CD4-positive, alpha-beta T cell treated with Interleukin-21 for 1 hour (primary cell): Measurements from ENCODE around the gene MKKS.
"Not testable (repeated sequence)": the region's sequence is repeated elsewhere in the genome, so short reads cannot be mapped to it uniquely, and the experiment has no call there.

Experiments used
- DNase-seq: peaks from one replicate; pipeline ENCODE4 v3.0.0-alpha.2; 2020

Gene MKKS

DNA sequence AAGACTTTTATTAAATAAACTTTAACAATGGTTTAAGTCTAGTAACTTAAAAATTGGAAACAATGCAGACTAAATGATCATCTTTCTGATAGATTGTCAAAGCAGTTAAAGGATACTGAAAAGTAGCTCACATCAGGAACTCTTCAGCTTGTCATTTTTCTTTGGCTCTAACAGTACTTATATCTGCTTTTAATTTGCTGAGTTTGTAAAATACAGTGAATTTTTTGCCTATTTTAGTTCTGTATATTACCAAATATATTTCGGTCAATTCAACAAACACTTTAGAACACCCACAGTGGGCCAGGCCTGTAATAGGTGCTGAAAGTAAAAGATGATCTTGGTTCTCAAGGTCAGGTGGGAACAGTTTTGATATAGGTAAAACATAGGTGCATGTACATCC lies 22.3 kb downstream of the MKKS start:
- no peak for DNase-seq

DNA sequence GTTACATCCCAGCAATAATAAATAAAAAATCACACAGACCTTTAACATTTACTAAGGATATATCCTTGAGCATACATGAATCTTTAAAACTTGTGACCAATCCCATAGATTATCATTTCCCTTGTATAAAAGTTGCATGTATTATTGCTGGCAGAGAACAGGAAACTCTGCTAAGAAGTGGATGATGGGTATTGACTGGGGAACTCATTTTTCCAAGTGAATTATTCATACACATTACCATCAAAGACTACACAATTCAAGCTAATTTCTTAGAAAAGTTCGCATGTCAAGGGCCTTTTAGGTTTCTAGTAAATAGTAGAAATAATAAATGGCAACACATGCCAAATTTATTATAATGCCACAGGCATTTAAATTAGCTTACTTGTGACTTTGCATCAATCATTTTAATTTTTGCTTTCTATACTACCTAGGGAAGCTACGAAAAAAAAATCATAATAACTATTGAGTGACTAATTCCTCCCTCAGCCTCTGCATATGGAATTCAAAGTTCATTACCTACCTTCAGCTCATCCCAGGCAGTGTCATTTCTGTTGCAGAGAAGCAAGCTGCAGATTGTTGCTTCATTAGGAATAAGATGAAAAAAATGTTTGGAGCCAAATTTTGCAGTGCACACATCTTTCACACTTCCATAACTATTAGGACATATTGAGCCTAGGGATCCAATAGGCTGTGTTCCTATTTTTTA lies 25.8 kb downstream of the MKKS start:
- DNase-seq = no peak

DNA sequence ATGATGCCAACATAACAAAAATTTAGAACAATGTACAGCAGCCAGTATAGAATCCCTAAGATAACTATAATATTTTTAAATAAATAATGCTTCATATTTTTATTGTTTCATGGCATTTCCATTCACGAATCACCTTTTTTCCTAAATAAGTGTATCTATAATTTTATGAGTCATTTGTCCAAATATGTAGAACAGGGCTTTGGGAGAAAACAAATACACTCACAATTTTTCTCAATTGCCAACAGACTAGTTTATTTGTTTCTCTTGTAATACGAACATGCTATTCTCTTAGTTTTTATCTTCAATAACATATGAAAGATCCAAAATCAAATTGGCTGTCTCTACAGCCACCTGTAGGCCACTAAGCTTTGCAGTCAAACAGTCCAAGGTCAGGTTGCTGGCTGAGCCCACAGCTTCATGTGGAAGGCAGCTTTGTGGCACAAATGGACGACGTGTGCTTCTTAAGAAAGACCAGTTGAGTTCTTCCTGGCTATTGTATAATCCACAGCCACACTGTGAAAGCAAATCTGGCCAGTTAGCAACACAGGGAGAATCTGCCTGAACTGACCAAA lies 29.0 kb downstream of the MKKS start:
- no peak for DNase-seq

DNA sequence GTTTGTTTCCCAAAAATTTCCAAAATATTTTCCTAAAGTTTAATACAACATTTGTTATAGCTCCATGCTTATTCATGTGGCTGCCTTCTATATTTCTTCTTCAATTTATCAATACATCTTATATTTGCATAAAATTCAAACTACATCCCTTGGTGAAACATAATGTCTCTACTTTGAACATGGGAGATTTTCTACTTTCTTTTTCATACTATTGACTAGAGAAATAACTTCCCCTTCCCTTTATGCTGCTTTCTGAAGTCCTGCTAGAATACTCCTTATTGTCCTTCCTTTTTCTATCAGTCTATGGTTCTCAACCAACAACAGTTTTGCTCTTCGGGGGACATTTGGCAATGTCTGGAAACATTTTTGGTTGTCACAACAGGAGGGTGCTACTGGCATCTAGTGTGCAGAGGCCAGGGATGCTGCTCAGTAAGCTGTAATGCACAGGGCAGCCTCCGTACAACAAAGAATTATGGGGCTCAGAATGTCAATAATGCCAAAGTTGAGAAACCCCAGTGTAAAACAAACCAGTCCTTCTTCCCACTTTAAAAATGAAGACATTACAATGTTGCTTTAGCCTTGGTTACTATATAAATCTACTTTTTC lies 29.9 kb downstream of the MKKS start:
- no peak for DNase-seq

DNA sequence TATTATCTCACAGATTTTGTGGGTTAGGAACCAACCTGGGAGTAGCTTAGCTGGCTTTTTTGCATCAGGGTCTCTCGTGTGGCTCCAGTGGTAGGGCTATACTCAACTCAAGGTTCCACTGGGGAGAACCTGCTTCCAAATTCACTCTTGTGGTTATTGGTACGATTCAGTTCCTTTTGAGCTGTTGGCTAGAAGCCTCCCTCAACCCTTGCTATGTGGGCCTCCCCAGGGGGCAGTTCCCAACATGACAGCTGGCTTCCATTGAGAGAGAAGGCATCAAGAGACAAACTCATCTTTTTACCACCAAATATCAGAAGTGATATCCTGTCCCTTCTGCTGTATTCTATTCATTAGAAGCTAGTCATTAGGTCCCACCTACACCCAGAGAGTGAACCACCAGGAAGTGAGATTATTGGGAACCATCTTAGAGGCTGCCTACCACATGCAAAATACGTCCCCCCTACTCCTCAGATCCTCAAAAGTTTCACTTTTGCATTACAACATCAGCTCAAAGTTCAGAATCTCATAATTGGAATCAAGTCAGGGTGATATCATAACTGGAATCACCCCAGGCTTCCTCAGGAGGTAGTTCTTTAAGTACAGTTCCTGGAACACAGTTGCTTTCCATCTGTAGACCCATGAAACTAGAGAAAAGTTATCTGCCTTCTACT lies 30.9 kb downstream of the MKKS start:
- DNase-seq = no peak

DNA sequence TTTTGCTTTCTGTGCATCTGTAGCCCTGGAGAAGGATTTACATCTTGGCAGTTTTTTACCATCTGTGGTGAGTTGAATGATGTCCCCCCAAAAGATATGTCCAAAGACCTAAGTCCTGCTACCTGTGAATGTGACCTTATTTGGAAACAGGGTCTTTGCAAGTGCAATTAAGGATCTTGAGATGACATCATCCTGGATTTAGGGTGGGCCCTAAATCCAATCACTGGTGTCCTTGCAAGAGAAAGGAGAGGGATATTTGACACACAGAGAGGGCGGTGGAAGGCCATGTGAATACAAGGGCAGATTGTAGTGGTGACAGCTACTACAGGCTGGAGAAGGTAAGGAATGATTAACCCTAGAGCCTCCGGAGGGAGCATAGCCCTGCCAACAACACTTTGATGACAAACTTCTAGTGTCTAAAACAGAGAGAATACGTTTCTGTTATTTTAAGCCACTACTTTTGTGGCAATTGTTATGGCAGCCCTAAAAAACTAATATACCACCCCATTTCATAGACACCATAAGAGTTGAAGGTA lies 35.1 kb downstream of the MKKS start:
- DNase-seq = no peak

DNA sequence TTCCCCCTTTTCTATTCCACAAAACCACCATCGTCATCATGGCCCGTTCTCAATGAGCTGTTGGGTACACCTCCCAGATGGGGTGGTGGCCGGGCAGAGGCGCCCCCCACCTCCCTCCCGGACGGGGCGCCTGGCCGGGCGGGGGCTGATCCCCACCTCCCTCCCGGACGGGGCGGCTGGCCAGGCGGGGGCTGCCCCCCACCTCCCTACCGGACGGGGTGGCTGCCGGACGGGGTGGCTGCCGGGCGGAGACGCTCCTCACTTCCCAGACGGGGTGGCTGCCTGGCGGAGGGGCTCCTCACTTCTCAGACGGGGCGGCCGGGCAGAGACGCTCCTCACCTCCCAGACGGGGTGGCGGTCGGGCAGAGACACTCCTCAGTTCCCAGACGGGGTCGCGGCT lies 39.3 kb downstream of the MKKS start:
- not testable (repeated sequence) for DNase-seq

DNA sequence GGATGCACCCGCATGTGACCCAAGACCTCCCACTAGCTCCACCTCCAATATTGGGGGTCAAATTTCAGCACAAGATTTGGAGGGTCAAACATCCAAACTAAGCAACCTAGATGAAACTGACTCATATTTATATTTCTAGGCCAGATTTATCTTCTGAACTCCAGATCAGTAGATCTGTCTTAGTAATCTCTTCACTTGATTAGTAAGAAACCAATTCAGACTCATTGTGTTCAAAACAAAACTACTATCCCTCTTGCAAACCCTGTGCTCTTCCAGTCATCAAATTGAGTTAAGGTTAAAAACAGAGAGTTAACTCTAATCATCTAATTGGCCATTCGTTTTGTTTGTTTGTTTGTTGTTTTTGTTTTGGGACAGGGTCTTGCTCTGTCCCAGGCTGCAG lies 43.3 kb downstream of the MKKS start:
- DNase-seq = no peak

DNA sequence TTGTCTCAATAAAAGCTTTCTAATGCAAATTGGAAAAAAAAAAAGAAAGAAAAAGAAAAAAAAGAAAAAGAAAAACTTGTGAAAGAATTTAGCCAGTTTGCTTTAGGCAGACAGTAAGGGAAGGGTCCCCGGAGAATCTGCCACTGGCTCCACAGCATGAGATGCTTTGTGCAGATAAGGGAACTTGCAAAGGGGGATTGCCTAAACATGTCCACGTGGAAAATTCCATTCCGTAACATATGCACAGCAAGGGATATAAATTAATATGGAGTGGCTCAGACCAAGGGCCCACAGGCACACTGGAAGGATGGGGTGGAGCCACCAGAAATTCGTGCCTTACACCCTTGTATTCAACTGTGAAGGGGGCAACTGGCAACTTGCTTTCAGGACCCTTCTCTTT lies 45.4 kb downstream of the MKKS start:
- no peak for DNase-seq

DNA sequence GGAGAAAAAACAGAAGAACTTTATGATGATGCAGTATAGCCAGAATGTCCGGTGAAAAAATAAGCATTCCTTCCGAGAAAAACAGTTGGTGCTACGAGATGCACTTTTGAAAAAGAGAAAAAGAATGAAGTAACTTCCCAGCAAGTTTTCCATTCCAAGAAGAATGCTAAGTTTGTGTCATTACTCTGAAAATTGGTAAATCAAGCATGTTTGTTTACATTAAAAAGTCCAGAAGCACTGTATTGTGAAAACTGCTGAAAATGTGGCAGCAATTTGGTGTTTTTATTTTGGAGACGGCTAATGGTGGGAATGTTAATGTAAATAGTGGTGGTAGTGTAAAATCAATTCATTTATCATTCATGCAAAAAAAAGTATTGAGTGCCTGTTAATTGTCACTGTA lies 46.3 kb downstream of the MKKS start:
- no peak for DNase-seq

DNA sequence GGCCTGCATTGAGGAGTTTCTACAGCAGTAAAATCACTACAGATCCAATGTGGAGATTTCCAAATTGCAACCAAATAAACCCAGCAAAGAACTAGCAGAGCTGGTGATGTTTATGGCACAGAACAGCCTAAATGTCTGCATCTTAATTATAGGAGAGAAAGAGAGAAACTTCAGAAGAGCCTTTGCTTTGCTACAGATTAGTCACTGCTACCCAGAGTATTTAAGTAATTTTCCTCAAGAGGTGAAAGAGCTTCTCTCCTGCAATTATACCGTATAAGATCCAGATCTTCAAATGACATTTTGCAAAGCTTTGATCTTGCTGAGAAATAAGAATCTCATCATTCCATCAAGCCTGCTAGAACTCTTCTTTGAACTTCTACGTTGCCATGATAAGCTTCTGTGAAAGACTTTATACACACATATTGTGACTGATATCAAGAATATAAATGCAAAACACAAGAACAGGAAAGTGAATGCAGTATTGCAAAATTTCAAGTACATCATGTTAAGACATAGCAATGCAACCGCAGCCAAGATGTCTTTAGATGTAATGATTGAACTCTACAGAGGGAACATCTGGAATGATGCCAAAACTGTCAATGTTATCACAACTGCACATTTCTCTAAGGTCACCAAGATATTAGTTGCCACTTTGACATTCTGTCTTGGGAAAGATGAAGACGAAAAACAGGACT lies 48.0 kb downstream of the MKKS start:
- DNase-seq = no peak

DNA sequence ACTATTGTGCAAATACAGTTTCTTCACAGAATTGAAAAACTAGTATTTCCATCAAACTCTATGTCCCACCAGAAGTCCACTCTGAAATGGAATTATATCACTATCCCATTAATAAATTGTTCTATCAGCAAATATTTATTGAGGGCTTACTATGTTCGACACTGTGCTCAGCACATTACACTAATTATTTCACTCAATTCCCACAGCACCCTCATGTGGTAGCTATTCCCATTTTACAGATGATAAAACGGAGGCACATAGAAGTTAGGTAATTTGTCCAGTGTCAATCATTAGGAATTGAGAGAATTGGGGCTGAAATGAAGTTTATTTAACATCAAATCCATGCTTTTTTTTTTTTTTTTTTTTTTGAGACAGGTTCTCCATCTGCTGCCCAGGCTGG lies 52.5 kb downstream of the MKKS start:
- DNase-seq = no peak

DNA sequence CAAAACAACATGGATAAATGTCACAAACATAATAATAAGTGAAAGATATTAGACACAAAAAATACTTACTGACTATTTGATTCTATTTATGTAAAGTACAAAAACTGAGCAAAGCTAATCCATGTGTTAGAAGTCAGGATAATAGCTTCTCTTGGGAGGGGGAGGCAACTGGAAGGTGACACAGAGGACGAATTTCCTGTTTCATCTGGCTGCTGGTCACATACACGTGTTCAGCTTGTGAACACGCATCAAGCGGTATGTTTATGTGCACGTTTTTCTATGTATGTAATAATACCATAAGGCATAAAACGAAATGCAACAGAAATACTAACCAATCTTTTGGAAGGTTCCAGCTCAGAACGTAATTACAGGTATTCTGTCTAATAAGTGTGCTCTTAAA lies 54.3 kb downstream of the MKKS start:
- DNase-seq = no peak

DNA sequence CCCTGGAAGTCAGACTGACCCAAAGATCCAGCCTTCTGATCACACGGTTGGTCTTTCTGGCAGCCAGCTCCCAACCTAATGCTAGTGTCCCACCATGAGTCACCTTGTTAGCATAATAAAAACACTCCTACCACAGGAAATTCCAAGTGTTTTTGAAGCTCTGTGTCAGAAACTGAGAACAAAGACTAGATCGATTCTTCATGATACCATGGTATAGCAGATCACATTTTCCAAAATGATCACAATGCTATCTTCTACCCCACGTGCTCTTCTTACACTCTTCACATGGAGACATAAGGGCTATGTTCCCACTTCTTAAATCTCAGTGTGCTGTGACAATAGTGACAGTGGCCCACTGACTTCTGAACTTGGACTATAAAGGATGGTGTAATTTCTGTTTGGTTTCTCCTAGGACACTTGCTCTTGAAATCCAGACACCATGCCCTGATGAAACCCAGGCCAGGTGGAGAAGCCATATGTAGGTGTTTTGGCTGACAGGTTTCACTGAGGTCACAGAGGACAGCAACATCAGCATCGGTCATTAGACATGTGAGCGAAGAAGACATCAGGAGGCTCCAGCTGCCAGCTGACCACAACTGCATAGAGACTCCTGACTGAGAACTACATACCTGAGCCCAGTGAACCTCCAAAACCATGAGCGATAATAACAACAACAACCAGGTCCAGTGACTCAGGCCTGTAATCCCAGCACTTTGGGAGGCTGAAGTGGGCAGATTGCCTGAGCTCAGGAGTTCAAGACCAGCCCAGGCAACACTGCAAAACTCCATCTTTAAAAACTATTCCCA lies 57.5 kb downstream of the MKKS start:
- no peak for DNase-seq

DNA sequence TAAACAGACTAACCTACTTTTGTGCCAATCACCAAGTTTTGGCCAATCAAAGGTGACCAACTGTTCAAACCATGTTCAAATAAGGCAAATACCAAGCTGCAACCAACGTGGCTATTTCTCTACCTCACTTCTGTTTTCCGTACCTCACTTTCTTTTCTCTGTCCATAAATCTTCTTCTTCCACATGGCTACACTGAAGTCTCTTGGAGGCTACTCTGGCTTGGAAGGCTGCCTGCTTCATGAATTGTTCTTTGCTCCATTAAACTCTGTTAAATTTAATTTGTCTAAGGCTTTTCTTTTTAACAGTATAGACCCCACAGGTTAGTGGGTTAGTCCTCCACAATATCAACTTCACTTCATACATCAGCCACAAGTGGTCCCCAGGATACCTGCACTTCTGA lies 58.8 kb downstream of the MKKS start:
- DNase-seq = no peak

DNA sequence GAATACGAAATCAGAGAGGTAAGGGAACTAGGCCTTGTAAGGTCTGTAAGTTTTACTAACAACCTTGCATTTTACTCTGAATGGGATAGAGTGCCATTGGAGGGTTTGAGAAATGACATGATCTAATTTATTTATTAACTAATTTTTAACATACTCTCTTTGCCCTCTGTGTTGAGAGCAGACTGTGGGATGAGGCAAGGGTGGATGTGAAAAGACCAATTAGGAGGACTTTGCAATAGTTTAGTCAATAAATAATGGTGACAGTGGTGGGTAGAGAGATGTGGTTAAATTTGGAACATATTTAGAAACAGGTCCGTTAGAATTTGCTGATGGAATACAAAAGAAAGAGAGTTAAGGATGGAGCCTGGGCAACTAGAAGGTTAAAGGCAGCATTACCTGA lies 60.0 kb downstream of the MKKS start:
- DNase-seq = no peak

DNA sequence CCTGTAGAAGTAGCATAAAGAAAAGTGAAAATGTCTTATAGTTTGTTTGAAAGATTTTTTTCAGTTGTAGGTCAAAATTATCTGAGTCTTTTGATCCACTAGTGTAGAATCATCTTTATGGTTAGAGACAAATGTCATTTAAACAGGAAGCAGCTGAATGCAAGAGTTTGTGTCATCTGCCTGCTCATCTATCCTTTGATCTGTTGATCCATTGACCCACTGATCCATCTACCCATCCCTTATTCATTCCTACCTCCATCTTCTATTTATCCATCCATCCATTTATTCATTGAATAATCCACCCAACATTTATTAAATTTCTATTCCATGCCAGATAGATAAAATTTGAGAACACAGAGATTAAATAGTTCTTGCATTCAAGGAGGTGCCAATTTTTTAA lies 62.6 kb downstream of the MKKS start:
- DNase-seq = no peak

DNA sequence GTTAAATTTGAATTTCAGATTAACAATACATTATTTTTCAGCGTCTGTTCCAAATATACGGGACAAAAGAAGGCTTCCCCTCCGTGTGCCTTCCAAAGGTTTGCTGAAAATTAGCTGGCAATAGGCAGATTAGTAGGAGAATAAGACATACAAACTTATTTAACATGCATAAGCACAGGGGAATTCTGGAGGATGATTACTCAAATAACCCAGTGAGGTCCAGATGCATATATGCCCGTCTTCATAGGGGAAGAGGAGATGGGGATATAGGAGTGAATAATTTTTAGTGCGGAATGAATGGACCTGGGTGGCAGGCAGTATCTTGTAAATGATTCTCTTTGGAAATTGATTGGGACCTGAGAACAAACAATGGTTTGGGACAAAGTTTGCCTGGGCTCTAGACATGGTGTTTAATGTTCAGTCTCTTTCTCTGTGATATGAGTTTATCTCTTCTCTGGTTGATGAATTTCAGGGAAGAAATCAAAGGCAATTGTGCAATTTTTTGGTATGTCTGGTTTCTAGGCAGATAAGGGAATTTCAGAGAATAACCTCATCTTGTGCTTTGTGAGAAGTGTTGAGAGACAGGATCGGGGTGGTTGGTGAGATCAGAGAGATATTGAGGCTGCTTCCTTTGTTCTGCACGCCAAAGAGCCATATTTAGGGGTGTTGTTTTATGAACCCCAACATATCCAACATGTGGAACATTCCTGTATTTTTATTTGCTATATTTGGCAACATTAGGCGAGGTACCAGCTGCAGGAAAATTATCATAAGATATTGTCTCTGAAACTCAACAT lies 63.7 kb downstream of the MKKS start:
- no peak for DNase-seq

DNA sequence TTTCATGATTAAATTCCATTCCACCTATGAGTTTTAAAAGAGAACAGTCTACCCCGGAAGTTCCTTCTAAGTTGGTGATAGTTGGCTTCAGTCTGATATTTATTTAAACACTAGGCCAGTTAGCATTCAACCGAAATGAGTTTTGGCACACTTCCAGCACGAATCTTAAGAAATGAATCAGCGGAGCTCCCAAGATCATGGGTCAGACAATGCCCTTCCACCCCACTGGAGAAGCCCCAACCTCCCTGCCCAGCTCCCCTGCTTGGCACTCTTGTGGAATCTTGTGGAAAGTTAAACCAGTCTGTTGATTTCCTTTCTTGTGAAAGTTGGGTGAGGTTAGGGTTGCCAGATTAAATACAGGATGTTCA lies 64.3 kb downstream of the MKKS start:
- DNase-seq = no peak

DNA sequence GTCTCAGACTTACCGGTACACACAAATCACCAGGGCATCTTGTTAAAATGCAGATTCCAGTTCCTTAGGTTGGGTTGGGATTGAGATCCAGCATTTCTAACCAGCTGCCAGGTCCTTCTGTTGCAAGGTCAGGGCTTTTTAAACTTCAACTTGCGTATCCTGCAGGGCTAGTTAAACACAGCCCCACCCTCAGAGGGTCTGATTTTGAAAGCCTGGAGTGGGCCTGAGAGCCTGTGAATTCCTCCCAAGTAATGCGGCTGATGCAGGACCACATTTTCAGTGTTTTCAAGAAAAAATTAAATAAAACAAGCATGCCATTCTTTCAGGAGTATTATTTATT lies 65.3 kb downstream of the MKKS start:
- DNase-seq = no peak

DNA sequence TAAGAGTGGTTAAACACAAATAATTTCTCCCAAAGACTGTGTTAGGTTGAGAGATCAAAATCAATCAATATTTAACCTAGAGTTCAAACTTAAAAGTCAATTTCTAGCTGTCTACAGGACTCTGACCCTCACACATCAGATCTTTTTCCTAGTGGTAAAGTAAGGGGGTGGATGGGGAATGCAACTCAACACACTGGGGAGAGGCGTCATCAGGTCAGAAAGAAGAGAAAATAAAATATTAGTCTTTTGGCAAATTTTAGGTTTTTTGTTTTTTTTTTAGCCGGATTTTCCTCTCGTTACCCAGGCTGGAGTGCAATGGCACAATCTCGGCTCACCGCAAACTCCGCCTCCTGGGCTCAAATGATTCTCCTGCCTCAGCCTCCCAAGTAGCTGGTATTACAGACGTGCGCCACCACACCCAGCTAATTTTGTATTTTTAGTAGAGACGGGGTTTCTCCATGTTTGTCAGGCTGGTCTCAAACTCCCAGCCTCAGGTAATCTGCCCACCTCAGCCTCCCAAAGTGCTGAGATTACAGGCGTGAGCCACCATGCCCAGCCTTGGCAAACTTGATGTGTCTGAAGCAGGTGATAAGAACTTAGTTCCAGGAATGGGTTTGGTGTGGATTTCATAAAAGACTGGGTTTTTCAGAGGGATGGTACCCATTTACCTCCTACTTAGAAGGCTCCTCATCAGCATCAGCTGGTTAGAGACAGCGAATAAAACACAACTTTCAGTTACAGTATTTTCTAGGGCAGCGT lies 65.9 kb downstream of the MKKS start:
- DNase-seq = no peak
